HL-60 (cell line): Measurements from ENCODE around the gene CASP8.

Experiments
- DNase-seq, 2 experiments: peaks; one replicate each; pipeline ENCODE4 v3.0.0-alpha.2; 2010 to 2020; ENCODE audit warnings: low read depth in 1 of 2, low spot score in 1 of 2
- H3K27ac ChIP-seq: fragments of 250-450 bp; sonication (Bioruptor Pico); replicated peaks from 2 replicates; pipeline ENCODE4 v1.5.1; 2020; ENCODE audit warnings: mild to moderate bottlenecking, moderate library complexity
- H3K27me3 ChIP-seq: fragments of 250-450 bp; sonication (Bioruptor Pico); 2 replicates; pipeline ENCODE4 v1.5.1; 2021; ENCODE audit warnings: mild to moderate bottlenecking, moderate library complexity; ENCODE audit not compliant: insufficient read depth, poor library complexity, severe bottlenecking
- H3K4me3 ChIP-seq: replicated peaks from 2 replicates; pipeline ENCODE4 v1.5.1; 2011; ENCODE audit warnings: mild to moderate bottlenecking, control low read depth, low read length; ENCODE audit not compliant: insufficient read depth
- CTCF ChIP-seq: IDR thresholded peaks from one replicate; pipeline ENCODE4 v1.5.1; 2011; ENCODE audit warnings: low read length, control low read depth, inconsistent platforms; ENCODE audit not compliant: insufficient read depth
- GABPA ChIP-seq: IDR thresholded peaks from 2 replicates; pipeline ENCODE4 v1.6.1; 2012; ENCODE audit warnings: low read depth
- POLR2AphosphoS5 ChIP-seq: IDR thresholded peaks from 2 replicates; pipeline ENCODE4 v1.6.1; 2012; ENCODE audit warnings: low read depth
- SPI1 ChIP-seq: IDR thresholded peaks from 2 replicates; pipeline ENCODE4 v1.6.1; 2012; ENCODE audit warnings: low read depth, mild to moderate bottlenecking, borderline replicate concordance
- long read RNA-seq: library from polyadenylated mRNA; unstranded; transcript quantifications from one replicate; pipeline ENCODE4 v2.0.0, GENCODE V29; 2020
- TF ChIP-seq, protein P1 (sequence below): IDR thresholded peaks from 2 replicates; pipeline ENCODE4 v1.6.1; 2012; ENCODE audit warnings: low read depth; ENCODE audit not compliant: insufficient replicate concordance

CASP8 gene
- long read RNA-seq, partial matches to known transcripts, result 1 of 30 reads
- long read RNA-seq, other reads (novel, unspliced or antisense), result 25 of 30 reads

DNA sequence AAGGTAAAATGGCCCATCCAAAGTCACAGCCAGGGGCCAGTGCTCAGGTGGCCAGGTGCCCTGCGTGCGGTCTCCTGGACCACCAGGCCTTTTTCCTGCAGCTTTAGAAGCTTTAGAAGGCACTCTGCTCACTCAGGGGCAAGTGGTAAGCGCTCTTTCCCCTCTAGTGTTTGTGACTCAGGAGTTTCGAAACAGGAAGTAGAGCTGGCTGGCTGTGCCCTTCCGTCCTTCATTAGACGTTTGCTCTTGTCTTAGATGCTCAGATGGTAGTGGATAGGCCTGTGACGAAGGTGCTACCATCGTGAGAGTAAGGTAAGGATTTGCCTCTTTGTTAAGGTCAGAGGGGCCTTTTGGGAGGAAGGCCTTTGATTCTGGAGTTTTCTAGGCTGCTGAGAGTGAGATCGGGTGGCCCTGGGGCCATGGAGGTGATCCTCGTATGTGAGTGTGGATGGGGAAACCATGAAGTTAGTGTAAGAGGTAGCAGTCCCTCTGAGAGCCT, at the start of gene CASP8:
CASP8 (plus strand) TSS at position 235 of the 499 bp plus-strand sequence. CDS start 5,951 bp downstream, outside the sequence.
- Histone ChIP-seq H3K27ac (peak within 1 kb of the TSS; percentile 99), H3K4me3 (peak within 1 kb of the TSS; percentile 57), H3K27me3 (no peaks in the 10 kb centered on the region)
- DNase-seq, result peak; percentile 89
- TF ChIP-seq, protein P1, sequence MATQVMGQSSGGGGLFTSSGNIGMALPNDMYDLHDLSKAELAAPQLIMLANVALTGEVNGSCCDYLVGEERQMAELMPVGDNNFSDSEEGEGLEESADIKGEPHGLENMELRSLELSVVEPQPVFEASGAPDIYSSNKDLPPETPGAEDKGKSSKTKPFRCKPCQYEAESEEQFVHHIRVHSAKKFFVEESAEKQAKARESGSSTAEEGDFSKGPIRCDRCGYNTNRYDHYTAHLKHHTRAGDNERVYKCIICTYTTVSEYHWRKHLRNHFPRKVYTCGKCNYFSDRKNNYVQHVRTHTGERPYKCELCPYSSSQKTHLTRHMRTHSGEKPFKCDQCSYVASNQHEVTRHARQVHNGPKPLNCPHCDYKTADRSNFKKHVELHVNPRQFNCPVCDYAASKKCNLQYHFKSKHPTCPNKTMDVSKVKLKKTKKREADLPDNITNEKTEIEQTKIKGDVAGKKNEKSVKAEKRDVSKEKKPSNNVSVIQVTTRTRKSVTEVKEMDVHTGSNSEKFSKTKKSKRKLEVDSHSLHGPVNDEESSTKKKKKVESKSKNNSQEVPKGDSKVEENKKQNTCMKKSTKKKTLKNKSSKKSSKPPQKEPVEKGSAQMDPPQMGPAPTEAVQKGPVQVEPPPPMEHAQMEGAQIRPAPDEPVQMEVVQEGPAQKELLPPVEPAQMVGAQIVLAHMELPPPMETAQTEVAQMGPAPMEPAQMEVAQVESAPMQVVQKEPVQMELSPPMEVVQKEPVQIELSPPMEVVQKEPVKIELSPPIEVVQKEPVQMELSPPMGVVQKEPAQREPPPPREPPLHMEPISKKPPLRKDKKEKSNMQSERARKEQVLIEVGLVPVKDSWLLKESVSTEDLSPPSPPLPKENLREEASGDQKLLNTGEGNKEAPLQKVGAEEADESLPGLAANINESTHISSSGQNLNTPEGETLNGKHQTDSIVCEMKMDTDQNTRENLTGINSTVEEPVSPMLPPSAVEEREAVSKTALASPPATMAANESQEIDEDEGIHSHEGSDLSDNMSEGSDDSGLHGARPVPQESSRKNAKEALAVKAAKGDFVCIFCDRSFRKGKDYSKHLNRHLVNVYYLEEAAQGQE, result peak; percentile 53
- TF ChIP-seq SPI1 (peak; percentile 48; the same call in 1 of the 2 replicates), CTCF (no peak), POLR2AphosphoS5 (peak; percentile 94), GABPA (peak; percentile 69)

- DNase-seq, result no peak
- Histone ChIP-seq H3K27me3 (no peaks in the 10 kb centered on the region), H3K4me3 (no peak overlapping the region), H3K27ac (no peak overlapping the region)
- TF ChIP-seq, protein P1, result no peak
- TF ChIP-seq SPI1, result no peak
- no peak for TF ChIP-seq POLR2AphosphoS5
- no peak for TF ChIP-seq GABPA
- TF ChIP-seq CTCF, result no peak
Measured at GRCh38 chr2:201215963-201216362, 44.4 kb upstream of the CASP8 start.

DNA sequence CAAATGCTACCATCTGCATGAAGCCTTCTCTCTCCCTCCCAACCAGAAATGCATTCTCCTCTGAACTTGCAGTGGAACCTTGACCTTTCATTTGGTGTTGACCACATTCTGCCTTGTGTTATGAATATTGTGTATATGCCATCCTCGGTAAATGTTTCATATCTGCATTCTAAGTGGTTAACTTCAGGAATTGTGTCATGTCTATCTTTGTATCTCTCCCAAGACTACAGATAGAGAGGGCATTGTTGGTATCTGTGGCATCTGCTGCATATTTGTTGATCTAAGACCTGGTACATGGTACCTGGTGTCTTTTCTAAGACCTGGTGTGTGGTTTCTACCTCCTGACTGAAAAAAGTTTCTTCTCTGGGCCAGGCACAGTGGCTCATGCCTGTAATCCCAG, 43.4 kb upstream of the CASP8 start:
- TF ChIP-seq POLR2AphosphoS5 (no peak), CTCF (no peak), SPI1 (no peak), GABPA (no peak)
- TF ChIP-seq, protein P1, result no peak
- Histone ChIP-seq H3K27me3 (no peaks in the 10 kb centered on the region), H3K4me3 (no peak overlapping the region), H3K27ac (no peak overlapping the region)
- no peak for DNase-seq
